ENCODE measurements around the gene CBFA2T2. TPM values are rescaled to one million over a fixed set of nuclear protein-coding genes. Genes with fewer than 3 reads are reported as not detected.
"Not testable (repeated sequence)": the region's sequence is repeated elsewhere in the genome, so short reads cannot be mapped to it uniquely, and the experiment has no call there.

Gene CBFA2T2
- 15.7 TPM for total RNA-seq
- long read RNA-seq, full-length matches to known transcripts = 9 of 41 reads
- long read RNA-seq, partial matches to known transcripts = 6 of 41 reads
- long read RNA-seq, other reads (novel, unspliced or antisense) = 26 of 41 reads

DNA sequence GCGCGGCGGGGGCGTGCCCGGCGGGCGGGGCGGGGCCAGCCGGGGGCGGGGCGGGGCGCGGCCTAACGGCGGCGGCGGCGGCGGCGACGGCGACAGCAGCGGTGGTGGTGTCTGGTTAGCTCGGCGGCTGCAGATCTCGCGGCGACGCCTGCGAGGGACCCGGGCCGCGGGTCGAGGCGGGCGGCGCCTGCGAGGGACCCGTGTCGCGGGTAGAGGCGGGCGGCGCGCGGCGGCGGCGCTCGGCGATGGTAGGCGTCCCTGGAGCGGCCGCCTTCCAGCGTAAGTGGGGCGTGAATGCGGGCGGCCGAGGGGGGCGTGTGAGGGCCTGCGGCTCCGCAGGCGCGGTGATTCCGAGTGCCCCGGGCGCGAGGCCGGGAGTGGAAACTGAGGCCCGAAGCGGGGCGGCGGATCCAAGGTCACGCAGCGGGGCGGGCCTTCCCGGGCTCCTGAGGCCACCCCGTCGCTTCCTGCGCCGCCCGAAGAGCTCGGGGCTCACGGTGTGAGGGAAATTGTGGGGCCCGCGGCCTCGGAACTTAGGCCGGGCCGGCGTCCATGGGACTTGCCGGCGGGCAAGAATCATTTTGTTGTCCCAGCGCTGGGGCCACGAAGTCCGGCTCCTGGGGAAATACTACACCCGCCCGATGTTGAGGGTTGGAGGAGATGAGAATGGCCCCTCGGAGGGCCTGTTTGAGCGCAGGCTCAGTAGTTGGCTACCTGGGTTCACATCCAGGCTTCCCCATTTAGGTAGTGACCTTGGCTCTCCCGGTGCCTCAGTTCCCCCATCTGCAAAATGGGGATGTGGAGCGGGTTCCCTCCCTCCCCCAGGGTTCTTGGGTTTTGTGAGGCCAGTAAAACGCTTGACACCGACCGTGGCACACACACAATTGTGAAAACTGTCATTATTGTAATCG lies at the start of gene CBFA2T2:
CBFA2T2 (plus strand) TSS at position 74 of the 911 bp plus-strand sequence; CDS start at position 246, 172 bp downstream.
- intact Hi-C loops (cut with DNase I) = no loop called here
- H3K4me3 ChIP-seq = peak within 1 kb of the TSS; percentile 94
- H3K9me3 ChIP-seq = no peaks in the 10 kb centered on the region
- no peaks in the 10 kb centered on the region for H3K36me3 ChIP-seq
- H3K27me3 ChIP-seq = no peaks in the 10 kb centered on the region
- DNase-seq (peak; percentile 89), ATAC-seq (peak; percentile 64)
- TF ChIP-seq, protein P1, sequence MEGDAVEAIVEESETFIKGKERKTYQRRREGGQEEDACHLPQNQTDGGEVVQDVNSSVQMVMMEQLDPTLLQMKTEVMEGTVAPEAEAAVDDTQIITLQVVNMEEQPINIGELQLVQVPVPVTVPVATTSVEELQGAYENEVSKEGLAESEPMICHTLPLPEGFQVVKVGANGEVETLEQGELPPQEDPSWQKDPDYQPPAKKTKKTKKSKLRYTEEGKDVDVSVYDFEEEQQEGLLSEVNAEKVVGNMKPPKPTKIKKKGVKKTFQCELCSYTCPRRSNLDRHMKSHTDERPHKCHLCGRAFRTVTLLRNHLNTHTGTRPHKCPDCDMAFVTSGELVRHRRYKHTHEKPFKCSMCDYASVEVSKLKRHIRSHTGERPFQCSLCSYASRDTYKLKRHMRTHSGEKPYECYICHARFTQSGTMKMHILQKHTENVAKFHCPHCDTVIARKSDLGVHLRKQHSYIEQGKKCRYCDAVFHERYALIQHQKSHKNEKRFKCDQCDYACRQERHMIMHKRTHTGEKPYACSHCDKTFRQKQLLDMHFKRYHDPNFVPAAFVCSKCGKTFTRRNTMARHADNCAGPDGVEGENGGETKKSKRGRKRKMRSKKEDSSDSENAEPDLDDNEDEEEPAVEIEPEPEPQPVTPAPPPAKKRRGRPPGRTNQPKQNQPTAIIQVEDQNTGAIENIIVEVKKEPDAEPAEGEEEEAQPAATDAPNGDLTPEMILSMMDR (IDR thresholded peaks at IDR 0.05) = no peak
- H3K27ac ChIP-seq = peak within 1 kb of the TSS; percentile 95
- peaks cover 18% of the 10 kb centered on the region for H3K4me1 ChIP-seq

DNA sequence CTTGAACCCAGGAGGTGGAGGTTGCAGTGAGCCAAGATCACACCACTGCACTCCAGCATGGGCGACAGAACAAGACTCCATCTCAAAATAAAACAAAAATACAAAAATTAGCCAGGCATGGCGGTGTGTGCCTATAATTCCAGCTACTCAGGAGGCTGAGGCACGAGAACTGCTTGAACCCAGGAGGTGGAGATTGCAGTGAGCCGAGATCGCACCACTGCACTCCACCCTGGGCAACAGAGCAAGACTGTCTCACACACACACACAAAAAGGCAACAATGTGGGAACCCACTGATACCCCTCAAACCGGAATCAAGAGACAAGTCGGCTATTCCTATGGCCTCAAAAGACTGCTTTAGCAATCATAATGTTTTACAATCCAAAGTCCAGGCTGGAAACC lies 49.3 kb upstream of the CBFA2T2 start:
- H3K27ac ChIP-seq; H3K4me3 ChIP-seq; H3K9me3 ChIP-seq; intact Hi-C loops (cut with DNase I); ATAC-seq; H3K4me1 ChIP-seq; DNase-seq; H3K36me3 ChIP-seq; H3K27me3 ChIP-seq: not testable (repeated sequence)

DNA sequence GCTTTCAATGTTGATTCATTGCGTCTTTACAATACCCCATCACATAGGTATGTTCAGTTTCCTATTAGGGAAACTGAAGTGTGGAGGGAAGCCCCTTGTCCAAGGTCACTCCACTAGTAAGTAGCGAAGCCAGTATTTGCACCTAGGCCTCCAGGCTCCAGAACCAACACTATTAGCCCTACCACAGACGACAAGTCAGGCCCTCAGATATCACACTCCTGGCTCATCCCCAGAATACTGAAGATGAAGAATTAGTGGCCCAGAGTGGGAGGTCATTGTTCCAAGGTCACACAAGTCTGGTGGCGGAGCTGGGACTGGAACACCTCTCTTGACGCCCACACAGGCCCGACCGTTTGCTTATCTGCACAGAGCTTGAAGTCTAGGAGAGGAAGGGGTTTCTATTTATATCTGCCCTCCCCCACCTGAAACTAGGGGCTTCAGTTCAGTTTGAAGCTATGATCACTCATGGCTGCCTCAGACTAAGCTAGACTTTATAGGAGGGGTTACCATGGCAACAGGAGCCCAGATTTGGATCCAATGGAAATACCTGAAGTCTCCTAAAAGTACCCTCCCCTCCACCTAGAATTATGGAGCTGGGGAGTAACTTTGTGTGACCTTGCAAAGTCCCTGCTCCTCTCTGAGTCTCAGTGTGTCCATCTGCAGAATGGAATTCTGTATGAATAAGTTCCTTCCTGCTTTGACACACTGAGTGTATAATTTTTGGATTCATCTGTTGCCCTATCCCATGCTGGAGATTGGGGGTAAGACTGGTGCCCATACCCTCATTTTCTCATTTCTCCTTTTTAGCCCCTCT lies 48.5 kb upstream of the CBFA2T2 start:
- Histone ChIP-seq H3K36me3 (no peaks in the 10 kb centered on the region), H3K4me3 (no peak overlapping the region), H3K4me1 (peaks cover 8% of the 10 kb centered on the region), H3K9me3 (no peaks in the 10 kb centered on the region), H3K27ac (no peak overlapping the region), H3K27me3 (no peaks in the 10 kb centered on the region)
- TF ChIP-seq, protein P1 (IDR thresholded peaks at IDR 0.05) = no peak
- DNase-seq (no peak), ATAC-seq (no peak)
- intact Hi-C loops (cut with DNase I) = no loop called here

DNA sequence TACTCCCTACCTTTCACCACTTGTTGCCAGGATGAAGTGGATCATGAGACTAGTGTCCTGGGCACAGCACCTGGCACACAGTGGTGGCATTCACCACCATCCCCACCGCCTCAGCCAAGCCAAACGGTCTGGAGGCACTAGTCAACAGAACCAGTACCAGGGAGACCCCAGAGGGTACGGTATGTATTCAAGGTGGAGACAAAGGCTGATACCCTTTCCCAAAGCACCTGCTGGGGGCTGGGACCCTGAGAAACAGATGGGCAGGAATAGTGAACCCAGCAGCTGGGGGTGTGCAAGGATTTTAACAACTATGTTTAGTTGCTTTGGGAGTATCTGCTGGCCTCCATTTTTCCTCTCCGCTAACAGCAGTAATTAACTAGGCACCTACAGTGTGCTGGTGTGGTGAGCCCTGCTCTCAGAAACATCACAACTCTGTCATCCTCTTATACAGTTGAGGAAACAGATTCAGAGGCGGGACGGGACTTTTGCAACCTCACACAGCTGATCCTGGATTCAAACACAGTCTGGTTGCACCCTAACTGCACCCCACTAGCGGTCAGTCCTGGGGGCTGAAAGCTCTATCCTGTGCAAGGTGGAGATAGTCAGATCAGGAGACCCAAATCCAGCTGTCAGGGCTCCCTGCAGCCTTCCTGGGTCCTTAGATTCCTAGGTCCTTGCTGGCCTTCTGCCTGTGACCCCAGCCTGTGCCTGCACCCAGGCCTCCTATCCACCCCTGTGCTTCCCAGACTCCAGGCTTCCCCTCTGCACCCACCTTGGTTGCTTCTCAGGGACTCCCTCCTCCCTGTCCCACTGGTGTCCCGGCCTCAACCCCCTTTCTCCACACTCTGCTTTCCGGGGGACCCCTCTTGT lies 47.5 kb upstream of the CBFA2T2 start:
- DNase-seq (no peak), ATAC-seq (no peak)
- H3K4me3 ChIP-seq = peak overlapping the region; percentile 68
- no peaks in the 10 kb centered on the region for H3K27me3 ChIP-seq
- intact Hi-C loops (cut with DNase I) = no loop called here
- no peaks in the 10 kb centered on the region for H3K36me3 ChIP-seq
- TF ChIP-seq, protein P1 (IDR thresholded peaks at IDR 0.05) = no peak
- H3K4me1 ChIP-seq = peaks cover 8% of the 10 kb centered on the region
- no peaks in the 10 kb centered on the region for H3K9me3 ChIP-seq
- H3K27ac ChIP-seq = no peak overlapping the region

DNA sequence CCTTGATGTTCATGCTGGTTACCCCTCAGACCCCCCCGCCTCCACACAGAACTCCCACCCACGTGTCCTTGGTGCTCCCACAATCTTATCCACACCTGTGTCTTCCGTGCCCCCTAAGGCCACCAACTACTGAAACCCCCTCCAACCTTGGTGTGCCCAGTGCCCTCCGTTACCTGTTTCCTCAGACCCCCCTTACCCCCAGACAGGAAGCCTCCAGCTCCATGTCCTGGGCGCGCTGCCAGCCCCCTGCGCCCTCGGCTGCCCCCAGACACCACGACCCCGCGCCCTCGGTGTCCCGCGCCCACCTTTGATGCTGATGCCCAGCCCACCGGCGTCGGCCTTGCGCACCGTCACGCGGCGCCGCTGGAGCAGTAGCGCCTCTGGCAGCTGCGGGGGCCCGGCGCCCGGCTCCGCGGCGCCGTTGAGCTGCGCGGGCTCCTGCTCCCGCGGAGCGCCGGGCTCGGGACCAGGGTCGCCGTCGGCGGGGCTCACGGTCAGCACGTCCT lies 46.8 kb upstream of the CBFA2T2 start:
- intact Hi-C loops (cut with DNase I) = no loop called here
- DNase-seq = peak; percentile 75

More for the DNA sequence above, 46.8 kb upstream of the CBFA2T2 start:
- no peaks in the 10 kb centered on the region for H3K9me3 ChIP-seq
- no peak for ATAC-seq
- peak overlapping the region; percentile 68 for H3K4me3 ChIP-seq
- no peaks in the 10 kb centered on the region for H3K27me3 ChIP-seq
- TF ChIP-seq, protein P1 (IDR thresholded peaks at IDR 0.05) = no peak
- peaks cover 8% of the 10 kb centered on the region for H3K4me1 ChIP-seq
- no peaks in the 10 kb centered on the region for H3K36me3 ChIP-seq
- no peak overlapping the region for H3K27ac ChIP-seq

Measured in upper lobe of right lung (tissue), 1 donor.